Gastrocnemius medialis (tissue), 4 donors: ENCODE results near the gene EIF4EBP2.

Experiments used
- CTCF ChIP-seq, 5 experiments: fragments of 450-650 bp in 3 of 5; fragments of 200-600 bp in 2 of 5; sonication (generic) in 2 of 5; IDR thresholded peaks in 4 of 5; conservative IDR thresholded peaks in 1 of 5; 1 replicate in 4 of 5; 2 replicates in 1 of 5; pipeline ENCODE4 v1.5.1; 2016 to 2019; ENCODE audit warnings: antibody characterized with exemption in 5 of 5, mild to moderate bottlenecking in 3 of 5, moderate library complexity in 3 of 5
- POLR2A ChIP-seq, 2 donors: fragments of 450-650 bp; IDR thresholded peaks; one replicate each; pipeline ENCODE4 v1.6.1; 2017; ENCODE audit warnings: antibody characterized with exemption in 2 of 2, mild to moderate bottlenecking in 2 of 2, moderate library complexity in 2 of 2

- TF ChIP-seq CTCF (IDR thresholded peaks at IDR 0.05 in 4 of 5, conservative IDR thresholded peaks at IDR 0.05 in 1 of 5), result no peak
- no peak for TF ChIP-seq POLR2A (IDR thresholded peaks at IDR 0.05)
These were observed 14.8 kb downstream of the EIF4EBP2 start for GRCh38 chr10:70418713-70419112.
